HepG2 (cell line): Measurements from ENCODE around the gene REPIN1. TPM values are rescaled to one million over a fixed set of nuclear protein-coding genes. Genes with fewer than 3 reads are reported as not detected.

Experiments used
- BORCS8-MEF2B ChIP-seq: sonication (generic); formaldehyde crosslinking; IDR thresholded peaks from 2 replicates; pipeline ENCODE4 v1.8.0; 2022; ENCODE audit warnings: mild to moderate bottlenecking, missing genetic modification reagents
- CEBPZ ChIP-seq: IDR thresholded peaks from 2 replicates; pipeline ENCODE4 v1.6.1; 2012; ENCODE audit warnings: low read length, improper control_type of control experiment
- FOXP1 ChIP-seq, 2 experiments: fragments of 450-650 bp in 1 of 2; IDR thresholded peaks; 2 replicates each; pipeline ENCODE4 v1.6.1; 2017 to 2018; ENCODE audit warnings: antibody characterized with exemption in 1 of 2
- GATAD2A ChIP-seq: IDR thresholded peaks from 2 replicates; pipeline ENCODE4 v1.6.1; 2016
- GFI1 ChIP-seq: sonication (generic); formaldehyde crosslinking; IDR thresholded peaks from 2 replicates; pipeline ENCODE4 v1.5.0; 2020; ENCODE audit warnings: missing genetic modification reagents, mild to moderate bottlenecking, borderline replicate concordance
- NFKB2 ChIP-seq: sonication (generic); formaldehyde crosslinking; IDR thresholded peaks from 2 replicates; pipeline ENCODE4 v1.4.0; 2020; ENCODE audit warnings: missing genetic modification reagents, borderline replicate concordance
- REPIN1 ChIP-seq: sonication (generic); formaldehyde crosslinking; IDR thresholded peaks from 2 replicates; pipeline ENCODE4 v1.8.0; 2022; ENCODE audit warnings: missing genetic modification reagents, low read depth, mild to moderate bottlenecking, borderline replicate concordance
- RORA ChIP-seq: sonication (generic); formaldehyde crosslinking; IDR thresholded peaks from 2 replicates; pipeline ENCODE4 v1.5.0; 2020; ENCODE audit warnings: mild to moderate bottlenecking, missing genetic modification reagents, moderate library complexity
- SAP130 ChIP-seq: IDR thresholded peaks from 2 replicates; pipeline ENCODE4 v1.6.1; 2016; ENCODE audit warnings: low read depth
- SOX13 ChIP-seq, 3 experiments: fragments of 450-650 bp in 1 of 3; sonication (generic) in 1 of 3; formaldehyde crosslinking in 1 of 3; IDR thresholded peaks in 2 of 3; conservative IDR thresholded peaks in 1 of 3; 2 replicates each; pipeline versions ENCODE4 v1.5.0 to v1.6.1; 2016 to 2020; ENCODE audit warnings: antibody characterized with exemption in 1 of 3, mild to moderate bottlenecking in 1 of 3, missing compliant biosample characterization in 1 of 3, missing genetic modification reagents in 1 of 3, moderate library complexity in 1 of 3
- THAP7 ChIP-seq: sonication (generic); formaldehyde crosslinking; IDR thresholded peaks from 2 replicates; pipeline ENCODE4 v1.8.1; 2023; ENCODE audit warnings: mild to moderate bottlenecking, missing genetic modification reagents
- ZBTB20 ChIP-seq: sonication (generic); formaldehyde crosslinking; IDR thresholded peaks from 2 replicates; pipeline ENCODE4 v1.8.1; 2023; ENCODE audit warnings: missing genetic modification reagents, low read depth, mild to moderate bottlenecking, borderline replicate concordance
- ZNF326 ChIP-seq: sonication (generic); formaldehyde crosslinking; IDR thresholded peaks from 2 replicates; pipeline ENCODE4 v1.4.0; 2020; ENCODE audit warnings: missing genetic modification reagents, borderline replicate concordance
- ZNF564 ChIP-seq: sonication (generic); formaldehyde crosslinking; IDR thresholded peaks from 2 replicates; pipeline ENCODE4 v1.8.1; 2023; ENCODE audit warnings: mild to moderate bottlenecking, missing genetic modification reagents
- ZNF574 ChIP-seq: sonication (generic); formaldehyde crosslinking; IDR thresholded peaks from 2 replicates; pipeline ENCODE4 v1.4.0; 2020; ENCODE audit warnings: missing genetic modification reagents
- ZNF607 ChIP-seq: sonication (generic); formaldehyde crosslinking; IDR thresholded peaks from 2 replicates; pipeline ENCODE4 v1.5.1; 2020; ENCODE audit warnings: missing genetic modification reagents, mild to moderate bottlenecking, borderline replicate concordance
- polyA plus RNA-seq, 8 experiments: library from polyadenylated mRNA; depleted of rRNA in 3 of 8; stranded (reverse) in 7 of 8; unstranded in 1 of 8; fragments of >200 nt; fragmentation: Illumina TruSeq in 4 of 8; extraction: Trizol in 4 of 8; gene quantifications; 2 replicates each; pipeline versions ENCODE4 v1.2.1 to v1.2.3, GENCODE V29; 2011 to 2016; ENCODE audit warnings: low read depth in 4 of 8, missing spikeins in 1 of 8, mixed read lengths in 1 of 8; ENCODE audit not compliant: insufficient read depth in 1 of 8
- total RNA-seq, 5 experiments: library from RNA; depleted of rRNA; stranded (reverse); fragments of >200 nt; fragmentation: Illumina TruSeq; extraction: Trizol; gene quantifications; 2 replicates each; pipeline ENCODE4 v1.2.3, GENCODE V29; 2016; ENCODE audit warnings: low read depth in 1 of 5
- TF ChIP-seq, protein P1 (sequence below): sonication (generic); formaldehyde crosslinking; IDR thresholded peaks from 2 replicates; pipeline ENCODE4 v1.8.1; 2023; ENCODE audit warnings: missing genetic modification reagents, inconsistent platforms, borderline replicate concordance

REPIN1 gene
- total and polyA plus RNA-seq, 2 of the 13 experiments (the other 11 are each of a cell fraction or from before 2014, with no cell fraction given): 69.9 to 108 TPM

DNA sequence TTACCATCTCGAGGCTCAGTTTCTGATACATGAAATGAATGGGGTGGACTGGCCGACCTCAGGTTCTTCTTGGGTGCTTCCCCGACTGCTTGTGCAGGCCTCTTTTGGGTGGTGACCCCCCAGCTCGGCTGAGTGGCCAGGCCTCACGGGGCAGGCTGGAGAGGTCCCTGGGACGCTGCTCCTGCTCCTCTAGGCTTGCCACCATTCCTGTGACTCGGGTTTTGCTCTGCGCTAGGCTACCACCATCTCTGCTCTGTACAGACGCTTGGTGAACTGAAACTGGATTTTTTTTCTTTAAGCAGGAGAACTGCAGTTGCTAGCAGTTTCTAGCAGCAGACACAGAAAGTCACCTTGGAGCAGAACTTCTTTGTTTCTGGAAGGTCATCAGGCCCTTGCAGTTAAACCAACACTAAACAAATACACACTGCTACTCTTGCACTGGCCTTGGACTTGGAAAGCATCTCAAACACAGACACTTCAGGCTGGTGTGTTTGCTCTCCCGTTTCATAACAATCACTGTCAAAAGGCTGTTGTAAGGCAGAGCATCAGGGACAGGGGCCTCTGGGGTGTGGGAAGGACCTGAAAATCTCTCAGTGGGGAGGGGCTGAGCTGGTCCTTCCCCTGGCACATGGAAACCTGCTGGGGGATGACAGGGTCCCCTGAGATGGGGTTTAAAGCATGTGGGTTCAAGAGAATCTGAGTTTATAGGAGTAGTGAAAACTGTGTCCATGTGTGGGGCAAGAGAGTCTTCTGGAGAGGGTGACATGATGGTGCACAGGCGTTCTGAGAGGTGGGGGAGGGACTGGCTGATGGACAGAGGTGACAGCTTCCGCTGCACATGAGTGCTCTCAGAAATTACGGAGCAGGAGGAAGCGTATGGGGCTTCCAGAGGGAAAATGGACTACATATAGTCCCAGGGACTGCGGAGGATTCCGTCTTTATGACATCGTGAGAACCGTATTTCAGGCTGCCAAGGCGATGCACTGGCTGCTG lies 46.8 kb downstream of the REPIN1 start (continued):
- TF ChIP-seq ZNF574 (CRISPR knock-in tag): 0 out of 2 replicates have a peak, but pooled peaks have one; percentile 31
- TF ChIP-seq GATAD2A (CRISPR knock-in tag): peak; percentile 95
- no peak for TF ChIP-seq ZNF564 (CRISPR knock-in tag)
- TF ChIP-seq NFKB2: no peak
- peak; percentile 76 for TF ChIP-seq BORCS8-MEF2B (CRISPR knock-in tag)
- TF ChIP-seq CEBPZ: no peak
- TF ChIP-seq ZNF326: no peak
- TF ChIP-seq, protein P1, sequence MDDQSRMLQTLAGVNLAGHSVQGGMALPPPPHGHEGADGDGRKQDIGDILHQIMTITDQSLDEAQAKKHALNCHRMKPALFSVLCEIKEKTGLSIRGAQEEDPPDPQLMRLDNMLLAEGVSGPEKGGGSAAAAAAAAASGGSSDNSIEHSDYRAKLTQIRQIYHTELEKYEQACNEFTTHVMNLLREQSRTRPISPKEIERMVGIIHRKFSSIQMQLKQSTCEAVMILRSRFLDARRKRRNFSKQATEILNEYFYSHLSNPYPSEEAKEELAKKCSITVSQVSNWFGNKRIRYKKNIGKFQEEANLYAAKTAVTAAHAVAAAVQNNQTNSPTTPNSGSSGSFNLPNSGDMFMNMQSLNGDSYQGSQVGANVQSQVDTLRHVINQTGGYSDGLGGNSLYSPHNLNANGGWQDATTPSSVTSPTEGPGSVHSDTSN: no peak
- peak; percentile 54; the same call in 1 of the 2 replicates for TF ChIP-seq THAP7 (CRISPR knock-in tag)
- TF ChIP-seq ZNF607 (CRISPR knock-in tag): no peak
- TF ChIP-seq SOX13 (IDR thresholded peaks at IDR 0.05): peak; percentile 62; the same call in 1 of the 2 replicates
- peak in 1 of 2 experiments; percentile 97; a peak in 2 of 4 replicates for TF ChIP-seq SOX13 (CRISPR knock-in tag; conservative IDR thresholded peaks at IDR 0.05 in 1 of 2, IDR thresholded peaks at IDR 0.05 in 1 of 2)
- TF ChIP-seq SAP130: peak; percentile 83
- no peak for TF ChIP-seq RORA (CRISPR knock-in tag)
- TF ChIP-seq FOXP1 (IDR thresholded peaks at IDR 0.05): no peak
- peak; percentile 91 for TF ChIP-seq FOXP1 (CRISPR knock-in tag; IDR thresholded peaks at IDR 0.05)
- TF ChIP-seq REPIN1: peak; percentile 67; the same call in 1 of the 2 replicates
- TF ChIP-seq ZBTB20: no peak
- peak; percentile 86; the same call in 1 of the 2 replicates for TF ChIP-seq GFI1 (CRISPR knock-in tag)
